ENCODE data around the gene SUPT20H. TPM values are rescaled to one million over a fixed set of nuclear protein-coding genes. Genes with fewer than 3 reads are reported as not detected.
A peak's percentile ranks its signal among the peaks of the same experiment; 100 is the strongest.

Gene SUPT20H
- total and polyA plus RNA-seq, 2 of the 13 experiments (the other 11 are each of a cell fraction or from before 2014, with no cell fraction given) = 35.0 to 63.6 TPM

DNA sequence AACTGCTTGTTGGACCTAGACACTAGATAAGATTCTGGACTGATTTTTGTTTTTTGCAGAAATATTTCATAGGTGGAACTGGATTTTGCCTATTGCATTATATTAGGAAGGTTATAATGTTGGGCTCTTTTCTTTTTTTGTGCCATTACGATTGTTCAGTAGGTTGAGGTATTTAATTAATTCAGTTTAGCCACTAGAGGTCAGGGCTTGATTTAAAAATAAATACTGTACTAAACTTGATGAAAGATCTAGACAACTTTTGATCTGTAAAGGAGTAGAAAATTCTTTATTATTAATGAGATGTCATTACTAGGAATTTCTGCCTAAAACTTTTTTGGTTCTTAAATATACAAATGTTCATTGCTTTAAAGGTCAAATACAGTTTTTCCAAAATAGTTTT, 15.2 kb upstream of the SUPT20H start:
- Histone ChIP-seq H3K4me1 (ENCODE audit: insufficient read depth, low read length) (peaks cover 11% of the 10 kb centered on the region), H4K20me1 (ENCODE audit: insufficient read depth, low read length) (no peaks in the 10 kb centered on the region), H3K9ac (ENCODE audit: insufficient read depth, low read depth, low read length) (no peak overlapping the region), H3K4me2 (ENCODE audit: low read depth, low read length) (no peak overlapping the region), H2AFZ (ENCODE audit: low read length) (no peak overlapping the region), H3K4me3 (replicated peaks in 1 of 3; ENCODE audit: insufficient read depth in 1 of 3, low read depth in 2 of 3, low read length in 3 of 3) (no peak overlapping the region), H3K27me3 (ENCODE audit: control insufficient read depth in 1 of 2, insufficient read depth in 2 of 2, low read length in 2 of 2) (peaks cover 0 to 11% of the 10 kb centered on the region in 2 experiments; a peak in 1 of 5 replicates), H3K79me2 (ENCODE audit: insufficient read depth, low read length) (no peaks in the 10 kb centered on the region), H3K36me3 (replicated peaks in 1 of 2; ENCODE audit: control insufficient read depth in 1 of 2, insufficient read depth in 2 of 2, low read length in 2 of 2) (no peaks in the 10 kb centered on the region), H3K9me3 (ENCODE audit: low read length) (no peaks in the 10 kb centered on the region), H3K27ac (ENCODE audit: extremely low read length, insufficient read depth, low read length) (no peak overlapping the region)
- peak; percentile 31; the same call in 1 of the 2 replicates for TF ChIP-seq STAG1 (CRISPR knock-in tag; IDR thresholded peaks at IDR 0.05)
- no peak for TF ChIP-seq ZFP36 (IDR thresholded peaks at IDR 0.05; ENCODE audit: borderline replicate concordance, low read depth, low read length, partially characterized antibody)
- no peak for TF ChIP-seq ZKSCAN5 (CRISPR knock-in tag; IDR thresholded peaks at IDR 0.05)
- TF ChIP-seq, protein P1, sequence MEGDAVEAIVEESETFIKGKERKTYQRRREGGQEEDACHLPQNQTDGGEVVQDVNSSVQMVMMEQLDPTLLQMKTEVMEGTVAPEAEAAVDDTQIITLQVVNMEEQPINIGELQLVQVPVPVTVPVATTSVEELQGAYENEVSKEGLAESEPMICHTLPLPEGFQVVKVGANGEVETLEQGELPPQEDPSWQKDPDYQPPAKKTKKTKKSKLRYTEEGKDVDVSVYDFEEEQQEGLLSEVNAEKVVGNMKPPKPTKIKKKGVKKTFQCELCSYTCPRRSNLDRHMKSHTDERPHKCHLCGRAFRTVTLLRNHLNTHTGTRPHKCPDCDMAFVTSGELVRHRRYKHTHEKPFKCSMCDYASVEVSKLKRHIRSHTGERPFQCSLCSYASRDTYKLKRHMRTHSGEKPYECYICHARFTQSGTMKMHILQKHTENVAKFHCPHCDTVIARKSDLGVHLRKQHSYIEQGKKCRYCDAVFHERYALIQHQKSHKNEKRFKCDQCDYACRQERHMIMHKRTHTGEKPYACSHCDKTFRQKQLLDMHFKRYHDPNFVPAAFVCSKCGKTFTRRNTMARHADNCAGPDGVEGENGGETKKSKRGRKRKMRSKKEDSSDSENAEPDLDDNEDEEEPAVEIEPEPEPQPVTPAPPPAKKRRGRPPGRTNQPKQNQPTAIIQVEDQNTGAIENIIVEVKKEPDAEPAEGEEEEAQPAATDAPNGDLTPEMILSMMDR (CRISPR knock-in tag; IDR thresholded peaks at IDR 0.05) = 0 out of 2 replicates have a peak, but pooled peaks have one; percentile 14
- ATAC-seq = no peak
- no peak for DNase-seq (ENCODE audit: low spot score)
- BruUV-seq (replicated peaks) = no TSS peak
- POLR2A ChIA-PET = no interaction called here
- FAIRE-seq = no peak
- 2% methylated on average over 1 of the region's 1 CpG for WGBS (ENCODE audit: low lambda C conversion rate)
- CTCF ChIA-PET (ENCODE audit: low intra/inter-chr PET ratio, low total read pairs) = no interaction called here
- intact Hi-C loops (cut with micrococcal nuclease; ENCODE audit: unreplicated experiment) (loop anchor here (5.0 kb wide), 1 partner anchor 1508 kb away; no protein-coding TSS in a partner anchor), in situ Hi-C loops (cut with HindIII; ENCODE audit: extremely low pct_ligation_motif_present, low pct_unique_long_range_greater_than_20kb) (no loop called here)

DNA sequence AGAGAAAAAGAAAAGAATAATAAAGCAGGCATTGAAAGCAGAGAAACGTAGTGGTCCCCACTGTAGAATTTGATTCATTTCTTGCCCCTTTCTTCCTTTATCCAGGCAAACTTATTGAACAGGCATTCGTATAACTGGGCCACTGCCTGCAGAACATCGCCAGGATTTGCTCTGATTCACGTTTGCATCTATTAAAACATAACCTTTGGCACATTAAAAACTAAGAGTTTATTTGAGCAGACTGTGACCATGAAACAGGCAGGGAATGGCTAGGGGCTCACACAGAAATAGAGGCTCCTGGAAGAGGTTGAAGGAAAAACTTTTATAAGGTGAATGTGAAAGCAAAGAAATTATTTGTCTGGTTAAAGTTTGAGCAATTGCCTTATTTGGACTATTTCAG, 12.5 kb upstream of the SUPT20H start:
- ChIA-PET CTCF (ENCODE audit: low intra/inter-chr PET ratio, low total read pairs) (no interaction called here), POLR2A (no interaction called here)
- no peak overlapping the region for H3K4me2 ChIP-seq (ENCODE audit: low read depth, low read length)
- no peaks in the 10 kb centered on the region for H3K36me3 ChIP-seq (replicated peaks in 1 of 2; ENCODE audit: control insufficient read depth in 1 of 2, insufficient read depth in 2 of 2, low read length in 2 of 2)
- H2AFZ ChIP-seq (ENCODE audit: low read length) = no peak overlapping the region
- DNase-seq (ENCODE audit: low spot score) = no peak
- H3K4me1 ChIP-seq (ENCODE audit: insufficient read depth, low read length) = peaks cover 15% of the 10 kb centered on the region
- no peaks in the 10 kb centered on the region for H4K20me1 ChIP-seq (ENCODE audit: insufficient read depth, low read length)
- H3K4me3 ChIP-seq (replicated peaks in 1 of 3; ENCODE audit: insufficient read depth in 1 of 3, low read depth in 2 of 3, low read length in 3 of 3) = no peak overlapping the region
- H3K27ac ChIP-seq (ENCODE audit: extremely low read length, insufficient read depth, low read length) = no peak overlapping the region
- no peaks in the 10 kb centered on the region for H3K79me2 ChIP-seq (ENCODE audit: insufficient read depth, low read length)
- 4% methylated on average over 4 of the region's 4 CpGs for WGBS (ENCODE audit: low lambda C conversion rate)
- BruUV-seq (replicated peaks) = no TSS peak
- no peak for FAIRE-seq
- intact Hi-C loops (cut with micrococcal nuclease; ENCODE audit: unreplicated experiment) = loop anchor here (5.0 kb wide), 1 partner anchor 1510 kb away; no protein-coding TSS in a partner anchor
- in situ Hi-C loops (cut with HindIII; ENCODE audit: extremely low pct_ligation_motif_present, low pct_unique_long_range_greater_than_20kb) = no loop called here
- H3K27me3 ChIP-seq (ENCODE audit: control insufficient read depth in 1 of 2, insufficient read depth in 2 of 2, low read length in 2 of 2) = peaks cover 0 to 11% of the 10 kb centered on the region in 2 experiments; a peak in 1 of 5 replicates
- no peak for ATAC-seq
- no peak overlapping the region for H3K9ac ChIP-seq (ENCODE audit: insufficient read depth, low read depth, low read length)
- H3K9me3 ChIP-seq (ENCODE audit: low read length) = no peaks in the 10 kb centered on the region
- TF ChIP-seq, protein P2, sequence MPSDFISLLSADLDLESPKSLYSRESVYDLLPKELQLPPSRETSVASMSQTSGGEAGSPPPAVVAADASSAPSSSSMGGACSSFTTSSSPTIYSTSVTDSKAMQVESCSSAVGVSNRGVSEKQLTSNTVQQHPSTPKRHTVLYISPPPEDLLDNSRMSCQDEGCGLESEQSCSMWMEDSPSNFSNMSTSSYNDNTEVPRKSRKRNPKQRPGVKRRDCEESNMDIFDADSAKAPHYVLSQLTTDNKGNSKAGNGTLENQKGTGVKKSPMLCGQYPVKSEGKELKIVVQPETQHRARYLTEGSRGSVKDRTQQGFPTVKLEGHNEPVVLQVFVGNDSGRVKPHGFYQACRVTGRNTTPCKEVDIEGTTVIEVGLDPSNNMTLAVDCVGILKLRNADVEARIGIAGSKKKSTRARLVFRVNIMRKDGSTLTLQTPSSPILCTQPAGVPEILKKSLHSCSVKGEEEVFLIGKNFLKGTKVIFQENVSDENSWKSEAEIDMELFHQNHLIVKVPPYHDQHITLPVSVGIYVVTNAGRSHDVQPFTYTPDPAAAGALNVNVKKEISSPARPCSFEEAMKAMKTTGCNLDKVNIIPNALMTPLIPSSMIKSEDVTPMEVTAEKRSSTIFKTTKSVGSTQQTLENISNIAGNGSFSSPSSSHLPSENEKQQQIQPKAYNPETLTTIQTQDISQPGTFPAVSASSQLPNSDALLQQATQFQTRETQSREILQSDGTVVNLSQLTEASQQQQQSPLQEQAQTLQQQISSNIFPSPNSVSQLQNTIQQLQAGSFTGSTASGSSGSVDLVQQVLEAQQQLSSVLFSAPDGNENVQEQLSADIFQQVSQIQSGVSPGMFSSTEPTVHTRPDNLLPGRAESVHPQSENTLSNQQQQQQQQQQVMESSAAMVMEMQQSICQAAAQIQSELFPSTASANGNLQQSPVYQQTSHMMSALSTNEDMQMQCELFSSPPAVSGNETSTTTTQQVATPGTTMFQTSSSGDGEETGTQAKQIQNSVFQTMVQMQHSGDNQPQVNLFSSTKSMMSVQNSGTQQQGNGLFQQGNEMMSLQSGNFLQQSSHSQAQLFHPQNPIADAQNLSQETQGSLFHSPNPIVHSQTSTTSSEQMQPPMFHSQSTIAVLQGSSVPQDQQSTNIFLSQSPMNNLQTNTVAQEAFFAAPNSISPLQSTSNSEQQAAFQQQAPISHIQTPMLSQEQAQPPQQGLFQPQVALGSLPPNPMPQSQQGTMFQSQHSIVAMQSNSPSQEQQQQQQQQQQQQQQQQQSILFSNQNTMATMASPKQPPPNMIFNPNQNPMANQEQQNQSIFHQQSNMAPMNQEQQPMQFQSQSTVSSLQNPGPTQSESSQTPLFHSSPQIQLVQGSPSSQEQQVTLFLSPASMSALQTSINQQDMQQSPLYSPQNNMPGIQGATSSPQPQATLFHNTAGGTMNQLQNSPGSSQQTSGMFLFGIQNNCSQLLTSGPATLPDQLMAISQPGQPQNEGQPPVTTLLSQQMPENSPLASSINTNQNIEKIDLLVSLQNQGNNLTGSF (CRISPR knock-in tag; IDR thresholded peaks at IDR 0.05) = no peak
- TF ChIP-seq ZFP1 (CRISPR knock-in tag; IDR thresholded peaks at IDR 0.05) (no peak), GRHL1 (CRISPR knock-in tag; conservative IDR thresholded peaks at IDR 0.05) (no peak), ZSCAN25 (CRISPR knock-in tag; IDR thresholded peaks at IDR 0.05) (no peak), ZKSCAN1 (IDR thresholded peaks at IDR 0.05; ENCODE audit: low read length) (no peak)
